A673 (cell line): ENCODE data around the gene C5orf15.

Source experiments
- CTCF ChIP-seq: fragments of 300-800, 200-600 bp; sonication (generic); conservative IDR thresholded peaks from 2 replicates; pipeline ENCODE4 v1.5.1; 2017; ENCODE audit warnings: low read depth, mild to moderate bottlenecking, antibody characterized with exemption, low read length, moderate library complexity, mixed read lengths
- EZH2 ChIP-seq: fragments of 200-600 bp; sonication (generic); IDR thresholded peaks from 2 replicates; pipeline ENCODE4 v1.6.1; 2017; ENCODE audit warnings: borderline replicate concordance, low read depth, mild to moderate bottlenecking, mixed read lengths, antibody characterized with exemption, low read length; ENCODE audit not compliant: poor library complexity, severe bottlenecking

DNA sequence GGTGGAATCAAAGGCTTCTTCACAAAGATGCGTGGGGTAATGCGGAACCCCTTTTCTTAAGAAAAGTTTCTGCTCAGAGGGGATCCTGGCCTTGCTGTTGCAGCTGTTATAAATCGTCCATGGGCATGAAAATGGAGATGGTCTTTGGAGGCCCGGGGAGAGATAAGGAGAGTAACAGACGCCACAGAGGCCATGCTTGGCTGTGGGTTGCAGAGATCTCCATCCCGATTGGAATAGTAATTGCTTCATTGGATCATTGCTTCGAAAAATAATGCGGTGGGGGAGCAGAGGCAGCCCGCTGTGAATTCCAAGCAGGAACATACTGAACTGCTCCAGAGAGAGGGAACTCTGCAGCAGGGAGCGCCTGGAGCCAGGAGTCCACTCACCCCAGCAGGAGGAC is 55.5 kb downstream of the C5orf15 start:
- TF ChIP-seq CTCF: no peak
- TF ChIP-seq EZH2: no peak
